Osteoblast (primary cell): ENCODE results near the gene BNIP5. TPM values are rescaled to one million over a fixed set of nuclear protein-coding genes. Genes with fewer than 3 reads are reported as not detected.

Experiments used
- DNase-seq: peaks from one replicate; pipeline ENCODE4 v3.0.0; 2011; ENCODE audit warnings: low spot score, mixed read lengths; ENCODE audit not compliant: insufficient read length; ENCODE audit errors: missing footprints
- H2AFZ ChIP-seq: 2 replicates; pipeline ENCODE4 v1.6.0; 2011; ENCODE audit warnings: mild to moderate bottlenecking, low read length
- H3K27ac ChIP-seq: 2 replicates; pipeline ENCODE4 v1.5.1; 2011; ENCODE audit warnings: mild to moderate bottlenecking, low read depth, low read length, moderate library complexity
- H3K27me3 ChIP-seq: 2 replicates; pipeline ENCODE4 v1.6.0; 2012; ENCODE audit warnings: mild to moderate bottlenecking, control low read depth, inconsistent platforms, low read length, moderate library complexity; ENCODE audit not compliant: insufficient read depth
- H3K36me3 ChIP-seq: 2 replicates; pipeline ENCODE4 v1.5.1; 2011; ENCODE audit warnings: mild to moderate bottlenecking, low read length, control low read depth, moderate library complexity; ENCODE audit not compliant: insufficient read depth
- H3K4me1 ChIP-seq: 2 replicates; pipeline ENCODE4 v1.5.1; 2011; ENCODE audit warnings: mild to moderate bottlenecking, low read length, control low read depth, moderate library complexity; ENCODE audit not compliant: insufficient read depth
- H3K4me2 ChIP-seq: 2 replicates; pipeline ENCODE4 v1.6.0; 2011; ENCODE audit warnings: mild to moderate bottlenecking, low read length; ENCODE audit not compliant: insufficient read depth
- H3K4me3 ChIP-seq: fragments of 200-600 bp; sonication (generic); 3 replicates; pipeline ENCODE4 v1.5.1; 2012; ENCODE audit warnings: mild to moderate bottlenecking, low read length, inconsistent platforms; ENCODE audit not compliant: insufficient read depth
- H3K79me2 ChIP-seq: 2 replicates; pipeline ENCODE4 v1.6.0; 2012; ENCODE audit warnings: mild to moderate bottlenecking, low read length, control low read depth, inconsistent platforms; ENCODE audit not compliant: insufficient read depth
- H3K9me3 ChIP-seq: 2 replicates; pipeline ENCODE4 v1.5.1; 2011; ENCODE audit warnings: low read depth, low read length, control low read depth
- H4K20me1 ChIP-seq: 2 replicates; pipeline ENCODE4 v1.6.0; 2012; ENCODE audit warnings: mild to moderate bottlenecking, low read length, control low read depth; ENCODE audit not compliant: insufficient read depth
- CTCF ChIP-seq: IDR thresholded peaks from 2 replicates; pipeline ENCODE4 v1.5.1; 2011; ENCODE audit warnings: mild to moderate bottlenecking, low read depth, low read length, moderate library complexity; ENCODE audit errors: extremely low read depth
- total RNA-seq: library from RNA; depleted of rRNA; stranded (reverse); fragments of >200 nt; gene quantifications from 2 replicates; pipeline ENCODE4 v1.2.3, GENCODE V29; 2012

BNIP5 gene
- total RNA-seq, 1 donor, result not detected

- no peak overlapping the region for H3K4me2 ChIP-seq
- no peaks in the 10 kb centered on the region for H3K79me2 ChIP-seq
- DNase-seq, result no peak
- no peaks in the 10 kb centered on the region for H3K4me1 ChIP-seq
- no peaks in the 10 kb centered on the region for H3K36me3 ChIP-seq
- H3K27ac ChIP-seq, result no peak overlapping the region
- TF ChIP-seq CTCF, result no peak
- no peaks in the 10 kb centered on the region for H3K9me3 ChIP-seq
- H3K4me3 ChIP-seq, result no peak overlapping the region
- no peak overlapping the region for H2AFZ ChIP-seq
- H4K20me1 ChIP-seq, result no peaks in the 10 kb centered on the region
- H3K27me3 ChIP-seq, result peaks cover 39% of the 10 kb centered on the region
These were observed 17.8 kb downstream of the BNIP5 start for GRCh38 chr6:36318690-36319435.

GRCh38 chr6:36317623-36318022, 19.1 kb downstream of the BNIP5 start:
- no peak for DNase-seq
- Histone ChIP-seq H3K9me3 (no peaks in the 10 kb centered on the region), H4K20me1 (no peaks in the 10 kb centered on the region), H3K27ac (no peak overlapping the region), H3K36me3 (no peaks in the 10 kb centered on the region), H2AFZ (no peak overlapping the region), H3K4me1 (peaks cover 5% of the 10 kb centered on the region), H3K27me3 (peaks cover 39% of the 10 kb centered on the region), H3K4me2 (no peak overlapping the region), H3K4me3 (no peak overlapping the region), H3K79me2 (no peaks in the 10 kb centered on the region)
- TF ChIP-seq CTCF, result no peak

DNA sequence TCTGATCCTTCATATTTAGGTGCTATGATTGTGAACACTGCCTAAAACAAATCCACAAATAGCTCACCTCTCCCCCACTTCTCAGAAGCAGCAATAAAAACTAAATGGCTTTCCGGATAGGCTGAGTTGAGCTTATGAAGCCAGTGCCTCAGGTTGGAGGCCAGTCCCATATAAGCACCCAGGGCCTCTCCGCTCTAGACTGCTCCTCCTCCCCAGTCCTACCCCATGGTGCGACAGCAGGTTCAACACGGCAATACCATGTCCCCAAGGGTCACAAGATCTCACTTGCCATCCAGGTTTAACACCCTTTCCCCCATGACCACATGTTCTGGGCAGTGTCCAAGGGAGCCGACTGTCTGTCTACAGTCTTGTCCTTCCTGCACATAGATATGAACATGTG, 20.8 kb downstream of the BNIP5 start:
- Histone ChIP-seq H3K79me2 (no peaks in the 10 kb centered on the region), H3K4me3 (no peak overlapping the region), H3K4me2 (no peak overlapping the region), H3K4me1 (peaks cover 6% of the 10 kb centered on the region), H4K20me1 (no peaks in the 10 kb centered on the region), H3K27me3 (peaks cover 47% of the 10 kb centered on the region), H3K36me3 (no peaks in the 10 kb centered on the region), H3K9me3 (no peaks in the 10 kb centered on the region), H3K27ac (no peak overlapping the region), H2AFZ (no peak overlapping the region)
- no peak for TF ChIP-seq CTCF
- no peak for DNase-seq

DNA sequence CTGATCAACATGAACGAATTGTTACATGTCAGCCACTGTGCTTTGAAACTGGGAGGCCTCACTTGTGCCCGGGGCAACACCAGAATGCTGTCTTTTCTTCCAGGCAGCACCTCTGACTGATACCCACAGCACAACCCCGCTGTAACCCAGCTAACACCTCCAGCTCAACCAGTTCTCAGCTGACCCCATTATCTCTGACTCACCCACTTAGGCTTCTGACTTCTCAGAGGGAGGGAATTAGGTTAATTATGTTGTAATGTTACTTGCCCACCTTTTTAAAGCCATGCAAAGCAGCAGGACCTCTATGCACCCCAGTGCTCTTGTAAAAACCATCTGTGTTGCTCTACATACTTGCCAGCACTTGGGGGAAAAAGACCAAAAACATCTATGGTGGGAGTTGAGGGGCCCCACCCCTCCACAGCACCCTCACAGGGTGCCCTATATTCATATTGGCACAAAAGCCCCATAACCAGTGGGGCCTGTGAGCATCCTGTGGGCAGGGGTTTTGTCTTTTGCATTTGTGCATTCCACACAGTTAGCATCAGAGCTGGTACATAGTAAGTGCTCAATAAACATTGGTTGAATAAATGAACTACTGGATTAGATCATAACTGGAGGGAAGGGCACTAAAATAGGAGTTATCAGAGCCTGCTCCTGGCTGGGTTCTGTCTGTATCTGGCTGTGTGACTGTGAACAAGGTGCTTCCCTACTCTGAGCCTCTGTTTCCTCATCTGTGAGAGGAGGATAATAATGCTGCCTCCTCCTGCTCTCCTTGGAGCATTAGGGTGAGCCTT, 22.3 kb downstream of the BNIP5 start:
- no peaks in the 10 kb centered on the region for H3K36me3 ChIP-seq
- no peak overlapping the region for H3K4me3 ChIP-seq
- peaks cover 6% of the 10 kb centered on the region for H3K4me1 ChIP-seq
- TF ChIP-seq CTCF, result no peak
- H2AFZ ChIP-seq, result no peak overlapping the region
- no peak overlapping the region for H3K27ac ChIP-seq
- peaks cover 2% of the 10 kb centered on the region for H3K9me3 ChIP-seq
- no peaks in the 10 kb centered on the region for H3K79me2 ChIP-seq
- no peaks in the 10 kb centered on the region for H4K20me1 ChIP-seq
- no peak overlapping the region for H3K4me2 ChIP-seq
- DNase-seq, result no peak
- H3K27me3 ChIP-seq, result peaks cover 54% of the 10 kb centered on the region
